Ishikawa (cell line): ENCODE data around the gene GPR161.
A peak's percentile ranks its signal among the peaks of the same experiment; 100 is the strongest.

Source experiments
- CEBPB ChIP-seq: IDR thresholded peaks from 2 replicates; pipeline ENCODE4 v1.6.1; 2012
- CREB1 ChIP-seq: IDR thresholded peaks from 2 replicates; pipeline ENCODE4 v1.6.1; 2012; ENCODE audit warnings: low read depth
- EGR1 ChIP-seq: IDR thresholded peaks from 2 replicates; pipeline ENCODE4 v1.6.1; 2012
- EP300 ChIP-seq: IDR thresholded peaks from 2 replicates; pipeline ENCODE4 v1.6.1; 2012; ENCODE audit warnings: borderline replicate concordance
- FOXM1 ChIP-seq: IDR thresholded peaks from 2 replicates; pipeline ENCODE4 v1.6.1; 2012; ENCODE audit warnings: low read depth, borderline replicate concordance
- MAX ChIP-seq: IDR thresholded peaks from 2 replicates; pipeline ENCODE4 v1.6.1; 2012
- NFIC ChIP-seq: IDR thresholded peaks from 2 replicates; pipeline ENCODE4 v1.6.1; 2012
- RAD21 ChIP-seq: IDR thresholded peaks from 2 replicates; pipeline ENCODE4 v1.6.1; 2012; ENCODE audit warnings: low read depth
- REST ChIP-seq: IDR thresholded peaks from 2 replicates; pipeline ENCODE4 v1.6.1; 2012; ENCODE audit warnings: low read depth, mild to moderate bottlenecking
- TAF1 ChIP-seq: IDR thresholded peaks from 2 replicates; pipeline ENCODE4 v1.6.1; 2012; ENCODE audit warnings: low read depth, mild to moderate bottlenecking
- TCF12 ChIP-seq: IDR thresholded peaks from 2 replicates; pipeline ENCODE4 v1.6.1; 2012; ENCODE audit warnings: low read depth
- TEAD4 ChIP-seq: IDR thresholded peaks from 2 replicates; pipeline ENCODE4 v1.6.1; 2012
- YY1 ChIP-seq: IDR thresholded peaks from 2 replicates; pipeline ENCODE4 v1.6.1; 2012; ENCODE audit warnings: low read depth
- ZBTB7A ChIP-seq: IDR thresholded peaks from 2 replicates; pipeline ENCODE4 v1.6.1; 2012; ENCODE audit warnings: low read depth
- TF ChIP-seq, protein P1 (sequence below): IDR thresholded peaks from 2 replicates; pipeline ENCODE4 v1.6.1; 2012

GPR161 gene

GRCh38 chr1:168085401-168085872 is 51.3 kb downstream of the GPR161 start:
- TF ChIP-seq REST (no peak), TAF1 (no peak), NFIC (no peak), CREB1 (no peak), FOXM1 (no peak), EGR1 (no peak), TEAD4 (no peak), RAD21 (no peak), YY1 (no peak), ZBTB7A (no peak), EP300 (no peak), TCF12 (no peak), MAX (no peak)
- TF ChIP-seq, protein P1, sequence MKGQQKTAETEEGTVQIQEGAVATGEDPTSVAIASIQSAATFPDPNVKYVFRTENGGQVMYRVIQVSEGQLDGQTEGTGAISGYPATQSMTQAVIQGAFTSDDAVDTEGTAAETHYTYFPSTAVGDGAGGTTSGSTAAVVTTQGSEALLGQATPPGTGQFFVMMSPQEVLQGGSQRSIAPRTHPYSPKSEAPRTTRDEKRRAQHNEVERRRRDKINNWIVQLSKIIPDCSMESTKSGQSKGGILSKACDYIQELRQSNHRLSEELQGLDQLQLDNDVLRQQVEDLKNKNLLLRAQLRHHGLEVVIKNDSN: no peak

GRCh38 chr1:168084396-168085231 is 52.1 kb downstream of the GPR161 start:
- peak; percentile 55 for TF ChIP-seq RAD21
- no peak for TF ChIP-seq EP300
- TF ChIP-seq CREB1: no peak
- no peak for TF ChIP-seq TCF12
- no peak for TF ChIP-seq EGR1
- TF ChIP-seq ZBTB7A: no peak
- TF ChIP-seq CEBPB: no peak
- no peak for TF ChIP-seq TAF1

DNA sequence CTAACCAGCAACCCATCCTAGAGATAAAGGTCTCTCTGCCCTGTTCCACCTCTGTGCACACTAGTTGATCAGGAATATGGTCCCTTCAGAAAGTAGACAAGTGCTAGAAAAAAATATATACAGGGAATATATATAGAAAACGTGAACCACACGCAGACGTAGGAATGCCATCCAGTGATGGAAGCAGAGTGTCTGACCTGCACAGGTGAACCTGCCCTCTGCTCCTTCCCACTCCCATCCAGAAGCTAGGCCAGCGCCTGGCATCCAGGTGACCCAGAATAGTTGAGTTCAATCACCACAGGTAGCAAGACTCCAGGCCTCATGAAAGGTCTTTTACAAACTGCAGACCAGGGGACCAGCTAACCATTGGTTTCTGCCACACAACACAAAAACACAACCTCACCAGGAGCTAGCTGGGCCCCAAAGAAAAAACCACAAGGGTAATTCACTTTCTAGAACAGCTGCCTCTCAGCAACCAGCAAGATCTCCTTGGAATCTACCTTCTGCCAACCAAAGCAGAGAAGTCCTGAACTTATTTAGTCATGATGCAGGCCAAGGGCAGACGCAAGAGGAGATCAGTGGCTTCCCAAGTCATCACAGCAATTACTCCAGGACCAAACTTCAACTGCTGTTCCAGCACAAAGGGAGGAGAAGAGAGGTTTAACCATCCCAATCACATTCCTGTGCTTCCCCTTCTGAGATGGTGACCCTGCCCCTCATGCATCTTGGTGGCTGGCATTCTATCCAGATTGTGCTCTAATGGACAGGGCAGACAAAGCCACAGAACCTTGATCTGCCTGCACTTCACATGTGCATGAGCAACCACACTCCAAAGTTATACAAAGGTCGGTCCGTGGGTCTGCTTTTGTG is 53.0 kb downstream of the GPR161 start:
- TF ChIP-seq YY1: no peak
- TF ChIP-seq CREB1: no peak
- TF ChIP-seq, protein P1: no peak
- no peak for TF ChIP-seq TCF12
- TF ChIP-seq EP300: no peak
- no peak for TF ChIP-seq CEBPB
- no peak for TF ChIP-seq MAX
- TF ChIP-seq FOXM1: no peak
- TF ChIP-seq REST: no peak
- no peak for TF ChIP-seq TAF1
- no peak for TF ChIP-seq EGR1
- no peak for TF ChIP-seq ZBTB7A
- no peak for TF ChIP-seq NFIC
- no peak for TF ChIP-seq TEAD4
- no peak for TF ChIP-seq RAD21

DNA sequence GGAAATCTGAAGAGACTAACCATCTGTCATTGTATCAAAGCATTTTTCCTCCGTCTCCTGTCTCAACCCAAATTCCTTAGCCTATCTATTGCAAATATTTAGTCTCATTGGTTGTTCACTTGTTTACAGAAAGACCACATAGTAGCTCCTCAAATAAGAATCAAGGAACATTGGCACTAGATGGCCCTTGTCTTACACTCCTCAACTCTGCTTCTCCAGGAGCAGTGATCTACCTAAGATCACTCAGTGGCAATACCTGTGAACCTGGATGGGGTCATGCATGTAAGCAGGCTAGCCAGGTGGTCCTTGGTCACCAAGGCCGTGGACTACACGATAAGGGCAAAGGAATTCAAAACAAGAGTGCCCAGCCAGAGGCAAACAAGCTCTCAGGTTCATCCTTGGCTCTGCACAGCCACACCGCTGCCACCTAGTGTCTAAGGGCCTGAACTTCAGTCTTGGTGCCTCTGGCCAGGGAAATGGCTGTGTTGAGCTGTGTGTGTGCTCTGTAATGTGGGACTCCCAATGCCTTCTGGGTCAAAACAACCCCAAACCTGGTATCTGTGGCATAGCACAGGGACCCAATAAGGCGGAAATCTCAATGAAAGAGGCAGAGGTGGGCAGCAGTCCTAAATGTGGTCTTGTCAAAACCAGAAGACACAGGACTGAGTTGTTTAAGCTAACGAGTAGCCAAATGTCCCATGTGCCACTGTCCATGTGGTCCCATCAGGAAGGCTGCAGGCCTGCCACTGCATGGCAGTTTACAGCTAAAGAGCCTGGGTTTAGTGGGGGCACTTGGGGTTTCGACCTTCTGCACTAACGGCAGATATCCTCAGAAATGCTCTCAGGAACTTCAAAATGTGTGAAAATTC is 54.5 kb downstream of the GPR161 start:
- TF ChIP-seq RAD21: peak; percentile 79
- TF ChIP-seq NFIC: no peak
- no peak for TF ChIP-seq EGR1
- TF ChIP-seq ZBTB7A: no peak
- TF ChIP-seq REST: no peak
- no peak for TF ChIP-seq MAX
- TF ChIP-seq FOXM1: no peak
